Esophagus muscularis mucosa (tissue), 4 donors: Measurements from ENCODE around the gene RPN1. TPM values are rescaled to one million over a fixed set of nuclear protein-coding genes. Genes with fewer than 3 reads are reported as not detected.
A peak's percentile ranks its signal among the peaks of the same experiment; 100 is the strongest.

Experiments used
- DNase-seq: peaks from one replicate; pipeline ENCODE4 v3.0.0-alpha.2; 2017; ENCODE audit errors: extremely low spot score
- H3K27ac ChIP-seq, 4 donors: fragments of 200-600 bp; sonication (generic); replicated peaks in 1 of 4; 1 replicate in 3 of 4; 2 replicates in 1 of 4; pipeline ENCODE4 v1.5.1; 2016 to 2019; ENCODE audit warnings: mild to moderate bottlenecking in 1 of 4
- H3K27me3 ChIP-seq, 4 donors: fragments of 200-600 bp; sonication (generic); one replicate each; pipeline versions ENCODE4 v1.5.1 to v1.6.0; 2016 to 2019
- H3K36me3 ChIP-seq, 4 donors: fragments of 200-600 bp; sonication (generic); one replicate each; pipeline ENCODE4 v1.5.1; 2016 to 2019
- H3K4me1 ChIP-seq, 4 donors: fragments of 200-600 bp; sonication (generic); one replicate each; pipeline ENCODE4 v1.5.1; 2016 to 2019
- H3K4me3 ChIP-seq, 4 donors: fragments of 200-600 bp; sonication (generic); 1 replicate in 2 of 4; 2 replicates in 2 of 4; pipeline ENCODE4 v1.5.1; 2016 to 2019; ENCODE audit warnings: mild to moderate bottlenecking in 4 of 4, moderate library complexity in 1 of 4
- H3K9me3 ChIP-seq, 4 donors: fragments of 200-600 bp; sonication (generic); 1 replicate in 3 of 4; 2 replicates in 1 of 4; pipeline ENCODE4 v1.5.1; 2016 to 2019
- CTCF ChIP-seq, 3 experiments: fragments of 200-600 bp in 2 of 3; fragments of 450-650 bp in 1 of 3; sonication (generic) in 2 of 3; IDR thresholded peaks; one replicate each; pipeline ENCODE4 v1.5.1; 2017 to 2019; ENCODE audit warnings: antibody characterized with exemption in 3 of 3, mild to moderate bottlenecking in 2 of 3, moderate library complexity in 1 of 3
- EP300 ChIP-seq: sonication (generic); formaldehyde crosslinking; IDR thresholded peaks from one replicate; pipeline ENCODE4 v1.6.1; 2017; ENCODE audit warnings: antibody characterized with exemption
- POLR2A ChIP-seq: fragments of 450-650 bp; IDR thresholded peaks from one replicate; pipeline ENCODE4 v1.6.1; 2017; ENCODE audit warnings: antibody characterized with exemption, moderate library complexity, mild to moderate bottlenecking, low read depth
- POLR2AphosphoS5 ChIP-seq, 2 donors: sonication (generic); formaldehyde crosslinking; IDR thresholded peaks; one replicate each; pipeline ENCODE4 v1.6.1; 2017; ENCODE audit warnings: antibody characterized with exemption in 2 of 2
- WGBS: methylation state at CpG from one replicate; pipeline ENCODE4 v1.1.5; 2018; 5-methylcytosine and 5-hydroxymethylcytosine counted together
- intact Hi-C: fragments of 100-400 bp; cut with DNase I; formaldehyde crosslinking; loops from one replicate; pipeline ENCODE4 v1.15.1; 2023
- total RNA-seq, 4 donors: library from RNA; depleted of rRNA; stranded (reverse); fragments of >200 nt; gene quantifications; one replicate each; pipeline versions ENCODE4 v1.1.0 to v1.2.1, GENCODE V29; 2016

RPN1 gene
- total RNA-seq, 4 donors from 2014 or later, result 131 to 198 (median 177) TPM

GRCh38 chr3:128632301-128632700 is 18.3 kb downstream of the RPN1 start:
- Histone ChIP-seq H3K27ac (no peak overlapping the region), H3K36me3 (peaks cover 34 to 94% (median 77%) of the 10 kb centered on the region in 4 donors), H3K4me1 (peaks cover 0 to 12% (median 6%) of the 10 kb centered on the region in 4 donors), H3K27me3 (no peaks in the 10 kb centered on the region), H3K9me3 (no peaks in the 10 kb centered on the region), H3K4me3 (no peak overlapping the region)
- TF ChIP-seq POLR2A (no peak), POLR2AphosphoS5 (IDR thresholded peaks at IDR 0.05) (no peak)
- no peak for DNase-seq
- 100% methylated on average over 2 of the region's 2 CpGs for WGBS
- intact Hi-C loops, result no loop called here

GRCh38 chr3:128629936-128630335 is 20.7 kb downstream of the RPN1 start:
- Histone ChIP-seq H3K27me3 (no peaks in the 10 kb centered on the region), H3K9me3 (no peaks in the 10 kb centered on the region), H3K27ac (no peak overlapping the region), H3K4me1 (peaks cover 0 to 16% (median 5%) of the 10 kb centered on the region in 4 donors), H3K36me3 (peaks cover 51 to 97% (median 82%) of the 10 kb centered on the region in 4 donors), H3K4me3 (no peak overlapping the region)
- WGBS, result 87% methylated on average over 7 of the region's 7 CpGs
- intact Hi-C loops, result no loop called here
- no peak for TF ChIP-seq CTCF (IDR thresholded peaks at IDR 0.05)
- TF ChIP-seq EP300, result no peak
- TF ChIP-seq POLR2A, result no peak
- no peak for TF ChIP-seq POLR2AphosphoS5 (IDR thresholded peaks at IDR 0.05)
- DNase-seq, result no peak

- H3K36me3 ChIP-seq, result peaks cover 59 to 100% (median 93%) of the 10 kb centered on the region in 4 donors
- intact Hi-C loops, result no loop called here
- no peak overlapping the region for H3K27ac ChIP-seq
- no peak for DNase-seq
- no peaks in the 10 kb centered on the region for H3K27me3 ChIP-seq
- WGBS, result 92% methylated on average over 11 of the region's 11 CpGs
- H3K9me3 ChIP-seq, result no peaks in the 10 kb centered on the region
- no peak overlapping the region for H3K4me3 ChIP-seq
- peaks cover 21 to 40% (median 30%) of the 10 kb centered on the region in 4 donors for H3K4me1 ChIP-seq
- TF ChIP-seq POLR2A (no peak), CTCF (IDR thresholded peaks at IDR 0.05) (no peak), POLR2AphosphoS5 (IDR thresholded peaks at IDR 0.05) (no peak), EP300 (no peak)
These were observed 25.1 kb downstream of the RPN1 start for GRCh38 chr3:128625409-128625945.

- DNase-seq, result no peak
- WGBS, result 89% methylated on average over 11 of the region's 11 CpGs
- intact Hi-C loops, result no loop called here
These were observed 26.0 kb downstream of the RPN1 start for GRCh38 chr3:128624526-128625138.

GRCh38 chr3:128623762-128624176 is 26.8 kb downstream of the RPN1 start:
- no peak overlapping the region for H3K4me3 ChIP-seq
- H3K27ac ChIP-seq, result peak overlapping the region; percentile 34 to 53 (median 46)
- H3K4me1 ChIP-seq, result peaks cover 28 to 49% (median 39%) of the 10 kb centered on the region in 4 donors
- DNase-seq, result no peak
- H3K27me3 ChIP-seq, result no peaks in the 10 kb centered on the region
- no peaks in the 10 kb centered on the region for H3K9me3 ChIP-seq
- intact Hi-C loops, result no loop called here
- WGBS, result 65% methylated on average over 7 of the region's 7 CpGs
- H3K36me3 ChIP-seq, result peaks cover 53 to 99% (median 92%) of the 10 kb centered on the region in 4 donors
- TF ChIP-seq POLR2AphosphoS5 (IDR thresholded peaks at IDR 0.05) (peak in 1 of 2 donors; percentile 39), CTCF (IDR thresholded peaks at IDR 0.05) (no peak), EP300 (no peak)

More at GRCh38 chr3:128624526-128625138, 26.0 kb downstream of the RPN1 start:
- H3K4me3 ChIP-seq, result no peak overlapping the region
- peak overlapping the region; percentile 34 to 53 (median 46) for H3K27ac ChIP-seq
- peaks cover 21 to 40% (median 31%) of the 10 kb centered on the region in 4 donors for H3K4me1 ChIP-seq
- no peaks in the 10 kb centered on the region for H3K9me3 ChIP-seq
- peaks cover 59 to 98% (median 92%) of the 10 kb centered on the region in 4 donors for H3K36me3 ChIP-seq
- no peak for TF ChIP-seq EP300
- no peaks in the 10 kb centered on the region for H3K27me3 ChIP-seq
